NCI-H1092 treated with DMSO at 0.1 percent for 48 hours (cell line): Measurements from ENCODE around the gene CDK19.
"Not testable (repeated sequence)": the region's sequence is repeated elsewhere in the genome, so short reads cannot be mapped to it uniquely, and the experiment has no call there.

Source experiments
- DNase-seq: peaks from one replicate; lab custom pipeline; 2025; lab: John Stamatoyannopoulos, UW

CDK19 gene

DNA sequence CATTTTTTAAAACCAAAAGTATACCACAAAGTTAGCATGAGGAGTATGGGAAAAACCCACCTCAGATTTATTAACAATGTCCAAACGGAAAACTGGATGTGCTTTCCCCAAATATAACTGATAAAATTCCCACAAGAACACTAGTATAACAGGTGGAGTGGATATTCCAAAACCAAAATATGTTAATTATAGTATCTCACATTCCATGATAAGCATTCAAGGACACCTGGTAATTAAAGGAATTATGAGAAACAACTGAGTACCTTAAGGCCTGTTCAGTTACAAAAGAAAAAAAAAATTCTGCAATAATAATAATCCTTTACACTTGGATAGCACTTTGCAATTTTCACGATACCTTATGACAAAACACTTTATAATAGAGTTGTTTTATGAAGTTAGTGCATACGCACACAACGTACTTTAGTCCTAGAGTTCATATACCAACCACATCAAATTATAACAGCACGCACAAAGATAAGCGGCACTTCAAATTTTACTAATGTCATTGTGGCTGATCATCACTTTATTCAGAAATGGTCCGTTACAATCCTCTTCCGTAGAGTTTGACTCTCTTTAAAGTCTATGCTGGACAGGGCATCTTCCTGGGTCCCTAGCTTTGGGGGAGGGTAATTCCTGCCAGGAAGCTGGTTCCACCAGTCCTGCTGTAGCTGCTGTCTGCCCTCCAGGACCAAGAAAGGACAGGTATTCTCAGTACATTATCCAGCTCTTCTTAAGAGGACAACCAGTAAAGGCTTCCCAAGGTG lies 1.7 kb downstream of the CDK19 start:
- no peak for DNase-seq

DNA sequence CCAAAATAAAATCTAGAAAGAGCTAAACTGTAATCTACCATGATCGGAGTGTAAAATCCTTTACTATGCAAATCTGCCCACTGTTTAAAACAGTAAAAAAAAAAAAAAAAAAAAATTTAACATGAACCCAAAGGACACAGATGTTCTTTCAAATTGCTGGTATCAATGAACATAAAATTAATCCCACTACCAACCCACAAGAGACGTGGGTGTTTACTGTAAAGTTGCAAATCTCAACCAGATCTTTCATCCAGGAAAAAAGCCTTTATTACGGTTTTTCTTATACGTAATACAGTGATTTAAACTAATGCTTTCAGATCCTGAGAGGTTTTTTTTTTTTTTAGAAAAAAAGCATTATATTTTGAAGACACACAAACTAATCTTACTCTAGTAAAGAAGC lies 2.5 kb downstream of the CDK19 start:
- DNase-seq: no peak

DNA sequence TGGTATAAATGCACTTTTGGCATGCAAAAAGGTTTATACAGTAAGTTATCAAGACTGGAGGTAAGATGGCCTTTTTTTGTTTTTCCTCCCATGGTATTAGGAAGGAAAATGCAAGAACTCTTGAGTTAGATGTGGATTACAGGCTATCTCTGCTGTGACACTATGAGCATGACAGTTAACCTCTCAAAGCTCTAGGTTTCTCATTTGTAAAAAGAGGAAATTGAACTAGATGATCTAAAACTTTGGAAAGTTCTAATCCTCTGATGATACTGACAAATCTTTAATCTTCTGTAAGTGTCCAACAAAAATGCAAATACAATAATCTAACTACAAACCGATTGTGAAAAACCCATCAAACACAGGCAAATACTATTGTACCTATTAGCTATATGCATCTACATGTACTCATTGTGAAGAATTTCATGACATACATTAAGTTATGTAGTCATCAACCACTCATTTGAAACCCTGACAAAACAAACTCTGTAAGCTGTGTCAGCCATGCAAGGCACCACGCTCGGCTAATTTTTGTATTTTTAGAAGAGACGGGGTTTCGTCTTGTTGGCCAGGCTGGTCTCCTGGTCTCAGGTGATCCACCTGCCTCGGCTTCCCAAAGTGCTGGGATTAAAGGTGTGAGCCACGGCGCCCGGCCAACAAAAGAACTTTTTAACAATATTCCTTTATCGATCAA lies 4.2 kb downstream of the CDK19 start:
- DNase-seq: no peak

- no peak for DNase-seq
These were observed 5.5 kb downstream of the CDK19 start for GRCh38 chr6:110809792-110810191.

GRCh38 chr6:110802175-110802574 lies 13.1 kb downstream of the CDK19 start:
- not testable (repeated sequence) for DNase-seq

GRCh38 chr6:110800839-110801196 lies 14.5 kb downstream of the CDK19 start:
- DNase-seq: no peak

GRCh38 chr6:110800196-110800838 lies 15.0 kb downstream of the CDK19 start:
- no peak for DNase-seq

- no peak for DNase-seq
These were observed 15.6 kb downstream of the CDK19 start for GRCh38 chr6:110799655-110800054.

GRCh38 chr6:110799189-110799588 lies 16.1 kb downstream of the CDK19 start:
- DNase-seq: no peak

- no peak for DNase-seq
These were observed 20.0 kb downstream of the CDK19 start for GRCh38 chr6:110795271-110795670.

GRCh38 chr6:110786696-110787095 lies 28.6 kb downstream of the CDK19 start:
- DNase-seq: no peak

DNA sequence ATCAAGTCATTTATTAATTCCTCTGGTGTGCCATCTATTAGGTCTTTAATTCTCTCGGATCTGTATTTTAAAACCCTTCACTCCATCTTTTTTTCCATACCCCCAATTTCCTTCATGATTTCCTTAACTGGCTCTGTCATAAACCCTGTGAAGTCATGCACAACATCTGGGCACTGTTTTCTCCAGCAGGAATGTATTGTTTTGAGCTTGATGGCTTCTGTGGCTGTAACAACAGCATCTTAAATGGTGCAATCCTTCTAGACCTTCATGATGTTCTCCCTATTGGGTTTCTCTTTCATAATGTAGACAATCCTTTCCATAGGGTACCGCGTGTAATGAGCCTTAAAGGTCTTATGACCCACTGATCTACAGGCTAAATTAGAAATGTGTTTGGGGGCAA lies 29.0 kb downstream of the CDK19 start:
- DNase-seq: no peak

DNA sequence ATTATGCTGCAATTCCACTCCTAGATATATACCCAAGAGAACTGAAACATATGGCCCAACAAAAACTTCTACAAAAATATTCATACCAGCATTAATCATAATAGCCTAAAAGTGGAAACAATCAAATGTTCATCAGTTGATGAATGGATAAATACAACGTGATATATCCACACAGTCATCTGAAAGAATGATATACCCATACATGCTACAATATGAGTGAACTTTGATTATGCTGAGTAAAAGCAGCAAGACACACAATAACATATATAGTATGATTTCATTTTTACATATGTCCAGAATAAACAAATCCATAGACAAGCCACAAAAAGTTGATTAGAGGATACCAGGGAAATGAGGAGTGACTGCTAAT lies 30.7 kb downstream of the CDK19 start:
- no peak for DNase-seq

- no peak for DNase-seq
These were observed 33.6 kb downstream of the CDK19 start for GRCh38 chr6:110781522-110782214.

GRCh38 chr6:110778333-110778732 lies 36.9 kb downstream of the CDK19 start:
- DNase-seq: no peak

DNA sequence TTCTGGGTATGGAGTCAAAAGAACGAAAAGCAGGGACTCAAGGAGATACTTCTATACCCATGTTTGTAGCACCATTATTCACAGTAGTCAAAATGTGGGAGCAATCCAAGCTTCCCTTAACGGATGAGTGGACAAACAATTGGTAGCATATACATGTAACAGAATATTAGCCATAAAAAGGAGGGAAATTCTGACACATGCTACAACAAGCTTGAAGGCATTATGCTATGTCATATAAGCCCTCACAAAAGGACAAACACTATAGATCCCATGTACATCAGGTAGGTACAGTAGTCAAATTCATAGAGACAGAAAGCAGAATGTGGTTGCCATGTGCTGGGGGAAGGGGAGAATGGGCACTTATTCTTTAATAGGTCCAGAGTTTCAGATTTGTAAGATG lies 37.6 kb downstream of the CDK19 start:
- no peak for DNase-seq

GRCh38 chr6:110776413-110776812 lies 38.9 kb downstream of the CDK19 start:
- no peak for DNase-seq

- DNase-seq: no peak
These were observed 45.3 kb downstream of the CDK19 start for GRCh38 chr6:110769923-110770322.

DNA sequence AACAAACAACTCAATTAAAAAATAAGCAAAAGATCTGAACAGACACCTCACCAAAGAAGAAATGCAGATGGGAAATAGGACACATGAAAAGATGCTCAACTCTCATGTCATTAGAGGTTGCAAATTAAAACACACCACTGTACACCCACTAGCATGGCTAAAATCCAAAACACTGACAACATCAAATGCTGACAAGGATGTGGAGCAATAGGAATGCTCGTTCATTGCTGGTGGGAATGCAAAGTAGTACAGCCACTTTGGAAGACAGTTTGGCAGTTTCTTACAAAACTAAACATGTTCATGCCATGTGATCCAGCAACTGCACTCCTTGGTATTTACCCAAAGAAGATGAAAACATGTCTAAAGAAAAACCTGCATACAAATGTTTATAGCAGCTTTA lies 47.2 kb downstream of the CDK19 start:
- no peak for DNase-seq

DNA sequence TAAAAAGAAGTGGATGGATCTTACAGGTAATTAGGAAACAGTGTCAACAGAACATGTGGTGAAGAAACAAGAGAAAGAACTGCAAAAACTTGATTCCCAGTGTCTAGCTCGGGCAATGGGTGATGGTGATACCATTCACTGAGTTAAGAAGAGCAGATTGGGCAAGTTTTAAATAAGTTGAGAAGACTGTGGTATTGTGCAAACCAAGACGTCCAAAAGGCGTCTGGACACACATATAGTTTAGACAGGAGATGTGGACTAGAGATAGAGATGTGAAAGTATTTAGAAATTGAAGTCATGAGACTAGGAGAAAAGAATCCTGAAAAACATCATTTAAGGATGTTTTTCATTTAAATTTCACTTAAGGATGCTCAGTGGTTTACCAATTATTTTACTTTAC lies 53.9 kb downstream of the CDK19 start:
- no peak for DNase-seq

- DNase-seq: no peak
These were observed 54.7 kb downstream of the CDK19 start for GRCh38 chr6:110760589-110760988.

- not testable (repeated sequence) for DNase-seq
These were observed 55.2 kb downstream of the CDK19 start for GRCh38 chr6:110760098-110760497.

DNA sequence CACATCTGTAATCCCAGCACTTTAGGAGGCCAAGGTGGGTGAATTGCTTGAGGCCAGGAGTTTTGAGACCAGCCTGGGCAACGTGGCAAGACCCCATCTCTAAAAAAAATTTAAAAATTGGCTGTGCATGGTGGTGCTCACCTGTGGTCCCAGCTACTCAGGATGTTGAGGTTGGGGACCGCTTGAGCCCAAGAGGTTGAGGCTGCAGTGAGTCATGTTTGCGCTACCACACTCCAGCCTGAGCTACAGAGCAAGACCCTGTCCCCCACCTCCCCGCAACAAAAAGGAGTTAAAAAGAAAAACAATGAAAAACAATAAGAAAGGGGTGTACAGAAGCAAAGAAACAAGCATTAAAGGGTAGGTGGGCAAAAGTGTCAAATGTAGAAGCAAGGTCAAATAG lies 57.3 kb downstream of the CDK19 start:
- DNase-seq: no peak
